Measurements from ENCODE around the gene CSNK1A1. TPM values are rescaled to one million over a fixed set of nuclear protein-coding genes. Genes with fewer than 3 reads are reported as not detected.

Gene CSNK1A1
- total and polyA plus RNA-seq, 4 donors, result 43.0 to 108 (median 78.2) TPM

DNA sequence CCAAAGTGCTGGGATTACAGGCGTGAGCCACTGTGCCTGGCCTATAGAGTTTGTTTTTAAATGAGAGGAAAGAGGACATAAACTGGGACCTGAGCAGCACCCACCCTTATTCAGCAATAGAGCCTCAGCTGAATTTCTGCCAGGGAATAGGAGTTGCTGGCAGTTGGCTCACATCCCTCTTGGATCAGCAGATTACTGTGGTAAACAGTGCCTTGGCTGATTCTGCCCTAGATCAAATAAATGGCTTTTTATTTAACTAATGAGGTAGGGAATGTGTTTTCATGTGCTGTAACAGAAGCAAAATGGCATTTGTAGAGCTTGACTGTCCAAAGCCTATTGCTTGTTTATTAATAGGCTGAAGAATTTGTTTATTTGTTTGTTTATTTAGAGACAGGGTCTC is 32.2 kb upstream of the CSNK1A1 start:
- 24% methylated on average over 1 of the region's 1 CpG for WGBS
- Histone ChIP-seq H3K4me3 (ENCODE audit: low read depth in 1 of 3, low read length in 3 of 3) (no peak overlapping the region), H3K36me3 (ENCODE audit: control insufficient read depth in 4 of 4, insufficient read depth in 3 of 4, low read depth in 1 of 4, low read length in 3 of 4) (no peaks in the 10 kb centered on the region), H3K27me3 (ENCODE audit: control insufficient read depth in 4 of 4, insufficient read depth in 4 of 4, low read length in 3 of 4) (no peaks in the 10 kb centered on the region), H3K9ac (ENCODE audit: low read depth in 1 of 2, low read length in 2 of 2) (no peak overlapping the region), H3K4me1 (ENCODE audit: control insufficient read depth in 4 of 4, insufficient read depth in 4 of 4, low read length in 3 of 4) (peaks cover 0 to 30% (median 17%) of the 10 kb centered on the region in 4 donors), H3K9me3 (ENCODE audit: control insufficient read depth in 4 of 4, low read length in 3 of 4) (no peaks in the 10 kb centered on the region), H3K27ac (ENCODE audit: low read depth in 1 of 2, low read length in 2 of 2) (peak overlapping the region; percentile 45 to 53)
- TF ChIP-seq FOXA2 (IDR thresholded peaks at IDR 0.05) (peak; percentile 70), SP1 (IDR thresholded peaks at IDR 0.05) (peak; percentile 59), NR2F2 (IDR thresholded peaks at IDR 0.05) (no peak), TAF1 (conservative IDR thresholded peaks at IDR 0.05) (no peak), FOXA1 (IDR thresholded peaks at IDR 0.05) (no peak), RAD21 (IDR thresholded peaks at IDR 0.05) (peak; percentile 28 to 30), HNF4G (IDR thresholded peaks at IDR 0.05) (no peak), YY1 (IDR thresholded peaks at IDR 0.05) (peak; percentile 93), JUND (IDR thresholded peaks at IDR 0.05) (no peak), HNF4A (conservative IDR thresholded peaks at IDR 0.05) (peak; percentile 31 to 53), GABPA (IDR thresholded peaks at IDR 0.05 in 1 of 2, conservative IDR thresholded peaks at IDR 0.05 in 1 of 2) (no peak), EGR1 (IDR thresholded peaks at IDR 0.05; ENCODE audit: low read depth in 2 of 2) (no peak), RXRA (IDR thresholded peaks at IDR 0.05) (peak in 1 of 2 donors; percentile 49)
- TF ChIP-seq, protein P1, sequence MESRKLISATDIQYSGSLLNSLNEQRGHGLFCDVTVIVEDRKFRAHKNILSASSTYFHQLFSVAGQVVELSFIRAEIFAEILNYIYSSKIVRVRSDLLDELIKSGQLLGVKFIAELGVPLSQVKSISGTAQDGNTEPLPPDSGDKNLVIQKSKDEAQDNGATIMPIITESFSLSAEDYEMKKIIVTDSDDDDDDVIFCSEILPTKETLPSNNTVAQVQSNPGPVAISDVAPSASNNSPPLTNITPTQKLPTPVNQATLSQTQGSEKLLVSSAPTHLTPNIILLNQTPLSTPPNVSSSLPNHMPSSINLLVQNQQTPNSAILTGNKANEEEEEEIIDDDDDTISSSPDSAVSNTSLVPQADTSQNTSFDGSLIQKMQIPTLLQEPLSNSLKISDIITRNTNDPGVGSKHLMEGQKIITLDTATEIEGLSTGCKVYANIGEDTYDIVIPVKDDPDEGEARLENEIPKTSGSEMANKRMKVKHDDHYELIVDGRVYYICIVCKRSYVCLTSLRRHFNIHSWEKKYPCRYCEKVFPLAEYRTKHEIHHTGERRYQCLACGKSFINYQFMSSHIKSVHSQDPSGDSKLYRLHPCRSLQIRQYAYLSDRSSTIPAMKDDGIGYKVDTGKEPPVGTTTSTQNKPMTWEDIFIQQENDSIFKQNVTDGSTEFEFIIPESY (IDR thresholded peaks at IDR 0.05), result no peak
- TF ChIP-seq, protein P2, sequence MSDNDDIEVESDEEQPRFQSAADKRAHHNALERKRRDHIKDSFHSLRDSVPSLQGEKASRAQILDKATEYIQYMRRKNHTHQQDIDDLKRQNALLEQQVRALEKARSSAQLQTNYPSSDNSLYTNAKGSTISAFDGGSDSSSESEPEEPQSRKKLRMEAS (IDR thresholded peaks at IDR 0.05), result peak; percentile 48
- TF ChIP-seq, protein P3, sequence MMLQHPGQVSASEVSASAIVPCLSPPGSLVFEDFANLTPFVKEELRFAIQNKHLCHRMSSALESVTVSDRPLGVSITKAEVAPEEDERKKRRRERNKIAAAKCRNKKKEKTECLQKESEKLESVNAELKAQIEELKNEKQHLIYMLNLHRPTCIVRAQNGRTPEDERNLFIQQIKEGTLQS (IDR thresholded peaks at IDR 0.05), result no peak
- TF ChIP-seq, protein P4, sequence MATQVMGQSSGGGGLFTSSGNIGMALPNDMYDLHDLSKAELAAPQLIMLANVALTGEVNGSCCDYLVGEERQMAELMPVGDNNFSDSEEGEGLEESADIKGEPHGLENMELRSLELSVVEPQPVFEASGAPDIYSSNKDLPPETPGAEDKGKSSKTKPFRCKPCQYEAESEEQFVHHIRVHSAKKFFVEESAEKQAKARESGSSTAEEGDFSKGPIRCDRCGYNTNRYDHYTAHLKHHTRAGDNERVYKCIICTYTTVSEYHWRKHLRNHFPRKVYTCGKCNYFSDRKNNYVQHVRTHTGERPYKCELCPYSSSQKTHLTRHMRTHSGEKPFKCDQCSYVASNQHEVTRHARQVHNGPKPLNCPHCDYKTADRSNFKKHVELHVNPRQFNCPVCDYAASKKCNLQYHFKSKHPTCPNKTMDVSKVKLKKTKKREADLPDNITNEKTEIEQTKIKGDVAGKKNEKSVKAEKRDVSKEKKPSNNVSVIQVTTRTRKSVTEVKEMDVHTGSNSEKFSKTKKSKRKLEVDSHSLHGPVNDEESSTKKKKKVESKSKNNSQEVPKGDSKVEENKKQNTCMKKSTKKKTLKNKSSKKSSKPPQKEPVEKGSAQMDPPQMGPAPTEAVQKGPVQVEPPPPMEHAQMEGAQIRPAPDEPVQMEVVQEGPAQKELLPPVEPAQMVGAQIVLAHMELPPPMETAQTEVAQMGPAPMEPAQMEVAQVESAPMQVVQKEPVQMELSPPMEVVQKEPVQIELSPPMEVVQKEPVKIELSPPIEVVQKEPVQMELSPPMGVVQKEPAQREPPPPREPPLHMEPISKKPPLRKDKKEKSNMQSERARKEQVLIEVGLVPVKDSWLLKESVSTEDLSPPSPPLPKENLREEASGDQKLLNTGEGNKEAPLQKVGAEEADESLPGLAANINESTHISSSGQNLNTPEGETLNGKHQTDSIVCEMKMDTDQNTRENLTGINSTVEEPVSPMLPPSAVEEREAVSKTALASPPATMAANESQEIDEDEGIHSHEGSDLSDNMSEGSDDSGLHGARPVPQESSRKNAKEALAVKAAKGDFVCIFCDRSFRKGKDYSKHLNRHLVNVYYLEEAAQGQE (IDR thresholded peaks at IDR 0.05), result peak; percentile 41
- TF ChIP-seq, protein P5, sequence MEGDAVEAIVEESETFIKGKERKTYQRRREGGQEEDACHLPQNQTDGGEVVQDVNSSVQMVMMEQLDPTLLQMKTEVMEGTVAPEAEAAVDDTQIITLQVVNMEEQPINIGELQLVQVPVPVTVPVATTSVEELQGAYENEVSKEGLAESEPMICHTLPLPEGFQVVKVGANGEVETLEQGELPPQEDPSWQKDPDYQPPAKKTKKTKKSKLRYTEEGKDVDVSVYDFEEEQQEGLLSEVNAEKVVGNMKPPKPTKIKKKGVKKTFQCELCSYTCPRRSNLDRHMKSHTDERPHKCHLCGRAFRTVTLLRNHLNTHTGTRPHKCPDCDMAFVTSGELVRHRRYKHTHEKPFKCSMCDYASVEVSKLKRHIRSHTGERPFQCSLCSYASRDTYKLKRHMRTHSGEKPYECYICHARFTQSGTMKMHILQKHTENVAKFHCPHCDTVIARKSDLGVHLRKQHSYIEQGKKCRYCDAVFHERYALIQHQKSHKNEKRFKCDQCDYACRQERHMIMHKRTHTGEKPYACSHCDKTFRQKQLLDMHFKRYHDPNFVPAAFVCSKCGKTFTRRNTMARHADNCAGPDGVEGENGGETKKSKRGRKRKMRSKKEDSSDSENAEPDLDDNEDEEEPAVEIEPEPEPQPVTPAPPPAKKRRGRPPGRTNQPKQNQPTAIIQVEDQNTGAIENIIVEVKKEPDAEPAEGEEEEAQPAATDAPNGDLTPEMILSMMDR (IDR thresholded peaks at IDR 0.05; ENCODE audit: low read depth, low read length, missing input control), result no peak
- no peak for DNase-seq (ENCODE audit: low spot score)

All from liver (tissue), 9 donors.